Measurements from ENCODE around the gene ADARB2. TPM values are rescaled to one million over a fixed set of nuclear protein-coding genes. Genes with fewer than 3 reads are reported as not detected.
A peak's percentile ranks its signal among the peaks of the same experiment; 100 is the strongest.

The ADARB2 gene
- polyA plus RNA-seq, 3 donors = not detected

DNA sequence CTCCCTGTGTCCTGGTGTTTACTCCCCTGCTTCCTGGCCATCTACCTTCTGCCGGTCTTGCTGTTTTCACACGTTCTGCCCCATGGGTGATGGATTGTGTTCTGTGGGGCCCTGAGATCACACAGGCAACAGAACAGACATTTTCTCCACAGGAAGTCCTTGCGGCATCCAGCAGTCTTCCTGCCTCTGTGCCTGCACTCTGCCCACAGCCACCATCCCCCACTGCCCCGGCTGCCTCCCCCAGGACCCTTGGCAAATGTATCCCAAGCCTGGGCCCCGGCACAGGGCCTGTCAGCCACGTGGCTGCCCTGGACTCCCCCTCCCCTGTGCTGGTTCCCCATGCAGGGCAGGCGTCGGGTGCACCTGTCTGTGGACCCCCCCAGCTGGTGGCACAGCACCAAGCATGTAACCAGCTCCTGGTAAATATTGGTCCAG lies 497.0 kb downstream of the ADARB2 start:
- intact Hi-C loops (cut with micrococcal nuclease) = no loop called here
- Histone ChIP-seq H3K9me3 (replicated peaks in 1 of 2; ENCODE audit: control insufficient read depth in 1 of 2, insufficient read depth in 1 of 2, low read length in 2 of 2) (peaks cover 0 to 8% of the 10 kb centered on the region in 2 donors), H3K9ac (ENCODE audit: insufficient read depth, low read length, poor library complexity, severe bottlenecking) (no peak overlapping the region), H4K20me1 (ENCODE audit: insufficient read depth, low read length) (no peaks in the 10 kb centered on the region), H3K4me1 (ENCODE audit: control insufficient read depth in 1 of 2, insufficient read depth in 2 of 2, low read length in 2 of 2) (no peaks in the 10 kb centered on the region), H3K27ac (ENCODE audit: low read depth in 1 of 2, low read length in 2 of 2) (no peak overlapping the region), H3K4me2 (replicated peaks; ENCODE audit: extremely low read depth, low read length, poor library complexity, severe bottlenecking) (no peak overlapping the region), H3K4me3 (replicated peaks in 1 of 3; ENCODE audit: low read depth in 2 of 3, low read length in 3 of 3) (no peak overlapping the region), H3K36me3 (replicated peaks in 1 of 2; ENCODE audit: control insufficient read depth in 1 of 2, insufficient read depth in 2 of 2, low read length in 2 of 2) (no peaks in the 10 kb centered on the region), H3K79me2 (ENCODE audit: insufficient read depth, low read length) (no peaks in the 10 kb centered on the region), H2AFZ (ENCODE audit: insufficient read depth, low read depth, low read length, poor library complexity, severe bottlenecking) (no peak overlapping the region), H3K27me3 (ENCODE audit: control insufficient read depth in 2 of 2, insufficient read depth in 2 of 2, low read length in 2 of 2) (peaks cover 0 to 6% of the 10 kb centered on the region in 2 donors)
- 0% methylated on average over 6 of the region's 8 CpGs for WGBS (ENCODE audit: insufficient coverage)
- peaks cover 12 to 20% (median 19%) of the 10 kb centered on the region in 3 donors for H3K27me3 Mint-ChIP-seq (ENCODE audit: low read depth in 3 of 3)
- TF ChIP-seq, protein P1, sequence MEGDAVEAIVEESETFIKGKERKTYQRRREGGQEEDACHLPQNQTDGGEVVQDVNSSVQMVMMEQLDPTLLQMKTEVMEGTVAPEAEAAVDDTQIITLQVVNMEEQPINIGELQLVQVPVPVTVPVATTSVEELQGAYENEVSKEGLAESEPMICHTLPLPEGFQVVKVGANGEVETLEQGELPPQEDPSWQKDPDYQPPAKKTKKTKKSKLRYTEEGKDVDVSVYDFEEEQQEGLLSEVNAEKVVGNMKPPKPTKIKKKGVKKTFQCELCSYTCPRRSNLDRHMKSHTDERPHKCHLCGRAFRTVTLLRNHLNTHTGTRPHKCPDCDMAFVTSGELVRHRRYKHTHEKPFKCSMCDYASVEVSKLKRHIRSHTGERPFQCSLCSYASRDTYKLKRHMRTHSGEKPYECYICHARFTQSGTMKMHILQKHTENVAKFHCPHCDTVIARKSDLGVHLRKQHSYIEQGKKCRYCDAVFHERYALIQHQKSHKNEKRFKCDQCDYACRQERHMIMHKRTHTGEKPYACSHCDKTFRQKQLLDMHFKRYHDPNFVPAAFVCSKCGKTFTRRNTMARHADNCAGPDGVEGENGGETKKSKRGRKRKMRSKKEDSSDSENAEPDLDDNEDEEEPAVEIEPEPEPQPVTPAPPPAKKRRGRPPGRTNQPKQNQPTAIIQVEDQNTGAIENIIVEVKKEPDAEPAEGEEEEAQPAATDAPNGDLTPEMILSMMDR (IDR thresholded peaks at IDR 0.05) = no peak
- H3K4me1 Mint-ChIP-seq = no peaks in the 10 kb centered on the region
- peak overlapping the region in 1 of 2 donors; percentile 80 for H3K4me3 Mint-ChIP-seq
- peak overlapping the region in 2 of 7 donors; percentile 11 to 50 for H3K27ac Mint-ChIP-seq
- peaks cover 0 to 8% (median 3%) of the 10 kb centered on the region in 7 donors for H3K9me3 Mint-ChIP-seq
- H3K36me3 Mint-ChIP-seq = no peaks in the 10 kb centered on the region
- no peak for DNase-seq

DNA sequence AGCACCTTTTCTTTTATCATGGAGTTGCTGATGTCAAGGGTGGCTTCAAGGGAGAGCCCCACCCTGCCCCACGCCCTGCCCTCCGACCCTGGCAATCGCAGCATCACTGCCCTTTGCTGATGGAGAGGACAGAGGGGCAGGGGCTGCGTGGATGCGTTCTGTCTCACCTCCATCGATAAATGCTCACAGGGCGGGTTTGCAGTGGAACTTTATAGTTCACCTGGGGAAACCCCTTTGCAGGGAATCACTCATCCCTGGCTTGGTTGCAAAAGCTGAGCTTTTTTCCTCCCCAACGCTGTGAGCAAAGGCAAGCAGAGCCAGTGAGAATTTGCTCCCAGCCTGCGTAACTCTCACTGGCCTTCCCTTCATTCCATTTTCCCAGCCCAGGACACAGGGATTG lies 504.3 kb downstream of the ADARB2 start:
- no peaks in the 10 kb centered on the region for H3K4me1 Mint-ChIP-seq
- Histone ChIP-seq H3K4me1 (ENCODE audit: control insufficient read depth in 1 of 2, insufficient read depth in 2 of 2, low read length in 2 of 2) (no peaks in the 10 kb centered on the region), H4K20me1 (ENCODE audit: insufficient read depth, low read length) (no peaks in the 10 kb centered on the region), H3K36me3 (replicated peaks in 1 of 2; ENCODE audit: control insufficient read depth in 1 of 2, insufficient read depth in 2 of 2, low read length in 2 of 2) (no peaks in the 10 kb centered on the region), H3K79me2 (ENCODE audit: insufficient read depth, low read length) (no peaks in the 10 kb centered on the region), H3K9ac (ENCODE audit: insufficient read depth, low read length, poor library complexity, severe bottlenecking) (no peak overlapping the region), H3K4me3 (replicated peaks in 1 of 3; ENCODE audit: low read depth in 2 of 3, low read length in 3 of 3) (no peak overlapping the region), H3K27ac (ENCODE audit: low read depth in 1 of 2, low read length in 2 of 2) (no peak overlapping the region), H3K27me3 (ENCODE audit: control insufficient read depth in 2 of 2, insufficient read depth in 2 of 2, low read length in 2 of 2) (no peaks in the 10 kb centered on the region), H3K4me2 (replicated peaks; ENCODE audit: extremely low read depth, low read length, poor library complexity, severe bottlenecking) (no peak overlapping the region), H2AFZ (ENCODE audit: insufficient read depth, low read depth, low read length, poor library complexity, severe bottlenecking) (no peak overlapping the region), H3K9me3 (replicated peaks in 1 of 2; ENCODE audit: control insufficient read depth in 1 of 2, insufficient read depth in 1 of 2, low read length in 2 of 2) (no peaks in the 10 kb centered on the region)
- intact Hi-C loops (cut with micrococcal nuclease) = no loop called here
- no peak for DNase-seq
- TF ChIP-seq, protein P1 (IDR thresholded peaks at IDR 0.05) = no peak
- WGBS (ENCODE audit: insufficient coverage) = 100% methylated on average over 7 of the region's 9 CpGs
- H3K4me3 Mint-ChIP-seq = no peak overlapping the region
- H3K36me3 Mint-ChIP-seq = no peaks in the 10 kb centered on the region
- H3K27ac Mint-ChIP-seq = no peak overlapping the region
- H3K27me3 Mint-ChIP-seq (ENCODE audit: low read depth in 3 of 3) = peaks cover 0 to 4% (median 0%) of the 10 kb centered on the region in 3 donors
- peaks cover 0 to 3% (median 2%) of the 10 kb centered on the region in 7 donors for H3K9me3 Mint-ChIP-seq
